Cardiac septum (tissue), 1 donor: ENCODE measurements around the gene PRKN. TPM values are rescaled to one million over a fixed set of nuclear protein-coding genes. Genes with fewer than 3 reads are reported as not detected.

Experiments used
- DNase-seq: peaks from one replicate; pipeline ENCODE4 v3.0.0-alpha.2; 2020; ENCODE audit warnings: low spot score
- intact Hi-C: fragments of 100-400 bp; cut with DNase I; formaldehyde crosslinking; loops from one replicate; pipeline ENCODE4 v1.14.0; 2022
- total RNA-seq: library from RNA; stranded (reverse); fragmentation: NEBNext Ultra II Directional; extraction: Animal tissue kit (Norgen Biotek cat#: 25700); gene quantifications from one replicate; pipeline ENCODE4 v1.2.1, GENCODE V29; 2021
- donor health status: DM: no; HTN: no; CAD: no.

Gene PRKN
- total RNA-seq, 1 donor from 2014 or later = 23.2 TPM

DNA sequence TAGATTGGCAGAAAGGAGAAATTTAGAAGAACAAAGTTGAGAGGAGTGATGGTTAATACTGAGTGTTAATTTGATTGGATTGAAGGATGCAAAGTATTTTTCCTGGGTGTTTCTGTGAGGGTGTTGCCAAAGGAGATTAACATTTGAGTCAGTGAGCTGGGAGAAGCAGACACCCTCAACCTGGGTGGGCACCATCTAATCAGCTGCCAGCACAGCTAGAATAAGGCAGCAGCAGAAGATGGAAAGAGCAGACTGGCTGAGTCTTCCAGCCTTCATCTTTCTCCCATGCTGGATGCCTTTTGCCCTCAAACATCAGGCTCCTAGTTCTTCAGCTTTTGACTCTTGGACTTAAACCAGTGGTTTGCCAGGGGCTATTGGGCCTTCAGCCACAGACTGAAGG is 1016.1 kb downstream of the PRKN start:
- intact Hi-C loops = no loop called here
- DNase-seq = no peak

DNA sequence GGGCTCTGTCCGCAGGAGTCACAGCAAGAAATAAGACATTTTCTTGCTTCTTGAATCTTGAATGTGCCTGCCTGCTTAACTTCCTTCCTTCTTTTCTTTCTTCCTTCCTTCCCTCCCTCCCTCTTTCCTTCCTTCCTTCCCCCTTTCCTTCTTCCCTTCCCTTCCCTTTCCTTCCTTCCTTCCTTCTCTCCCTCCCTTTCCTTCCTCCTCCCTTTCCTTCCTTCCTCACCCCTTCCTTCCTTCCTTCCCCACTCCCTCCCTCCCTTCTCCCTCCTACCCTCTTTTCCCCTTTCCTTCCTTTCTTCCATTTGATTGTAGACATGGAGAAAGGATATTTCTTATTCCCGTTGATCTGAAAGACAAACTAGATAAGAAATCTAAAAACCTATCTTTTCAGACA is 1016.9 kb downstream of the PRKN start:
- intact Hi-C loops = no loop called here

DNA sequence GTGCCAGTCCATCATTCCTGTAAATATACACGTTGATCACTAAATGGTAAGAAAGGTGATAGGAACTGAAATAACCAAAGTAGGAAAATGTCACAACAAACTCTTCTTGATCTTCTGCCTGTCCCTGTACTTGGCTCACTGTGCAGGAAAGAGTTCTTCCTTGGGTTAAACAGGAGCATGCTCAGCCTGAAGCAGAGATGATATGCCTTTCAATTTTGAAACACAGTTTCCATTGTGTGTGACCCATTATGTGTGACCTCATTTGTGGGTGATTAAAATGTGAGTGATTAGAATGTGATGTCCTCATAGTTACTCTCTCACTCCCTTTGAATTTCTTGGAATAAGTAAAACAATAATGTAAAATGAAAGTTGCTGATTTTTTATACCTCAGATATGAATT is 1026.5 kb downstream of the PRKN start:
- intact Hi-C loops = no loop called here
- DNase-seq = no peak

More for the DNA sequence above, 1016.9 kb downstream of the PRKN start:
- no peak for DNase-seq

DNA sequence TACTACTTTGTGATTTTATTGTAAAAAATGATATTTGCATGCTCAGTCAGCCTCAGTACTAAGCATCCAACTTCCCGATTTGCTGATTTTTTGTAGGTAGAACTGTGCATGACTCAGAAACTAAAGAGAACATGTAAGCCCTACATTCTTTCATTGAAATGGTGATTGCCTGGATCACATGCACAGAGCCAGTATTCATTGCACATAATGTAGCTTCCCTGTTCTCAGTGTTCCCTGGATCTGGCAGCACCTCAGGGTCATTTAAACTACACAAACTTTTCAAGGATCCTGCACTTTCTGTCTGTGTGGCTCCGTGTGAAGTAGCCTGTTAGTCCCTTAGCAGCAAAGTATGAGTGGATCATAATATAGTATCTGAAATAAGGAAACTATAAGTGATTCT is 1030.8 kb downstream of the PRKN start:
- intact Hi-C loops = loop anchor here (10.0 kb wide), 1 partner anchor 282 kb away; no protein-coding TSS in a partner anchor
- no peak for DNase-seq

DNA sequence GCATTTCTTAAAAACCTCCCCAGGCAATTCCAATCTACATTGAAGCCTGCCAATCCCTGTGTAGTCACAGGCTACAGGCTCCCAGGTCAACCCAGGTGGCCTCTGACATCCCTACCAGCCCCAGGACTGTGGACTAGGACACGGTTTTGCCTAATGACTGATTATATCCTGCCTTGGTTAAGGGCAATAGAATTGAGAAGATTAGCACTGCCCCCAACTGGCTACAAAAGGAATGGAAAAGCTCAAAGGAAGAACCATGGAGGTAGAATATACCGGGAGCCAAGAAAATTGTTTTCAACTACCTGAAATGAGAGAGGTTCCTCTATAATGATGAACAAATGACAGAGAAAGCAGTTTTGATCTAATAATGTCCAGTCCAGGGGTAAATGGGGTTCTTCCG is 1032.6 kb downstream of the PRKN start:
- intact Hi-C loops = loop anchor here (10.0 kb wide), 1 partner anchor 280 kb away; no protein-coding TSS in a partner anchor
- DNase-seq = no peak

DNA sequence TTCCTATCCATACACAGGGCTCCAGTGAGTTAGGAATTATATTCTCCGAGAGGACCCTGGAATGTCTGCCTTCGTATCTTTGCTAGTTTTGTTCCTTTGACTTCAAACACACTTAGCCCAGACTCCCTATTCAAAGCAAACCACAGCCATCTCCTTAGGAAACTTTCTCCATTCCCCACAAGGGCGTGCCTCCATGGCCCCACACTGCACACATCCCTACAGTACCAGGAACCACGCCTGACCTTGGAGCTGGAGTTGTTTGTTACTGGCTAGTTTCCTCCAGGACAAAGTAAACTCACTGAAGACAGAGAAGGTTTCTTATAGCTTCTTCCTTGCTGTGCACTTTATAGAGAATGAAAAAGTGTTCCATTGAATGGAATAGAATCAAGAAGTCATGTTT is 1040.9 kb downstream of the PRKN start:
- intact Hi-C loops = no loop called here
- no peak for DNase-seq

DNA sequence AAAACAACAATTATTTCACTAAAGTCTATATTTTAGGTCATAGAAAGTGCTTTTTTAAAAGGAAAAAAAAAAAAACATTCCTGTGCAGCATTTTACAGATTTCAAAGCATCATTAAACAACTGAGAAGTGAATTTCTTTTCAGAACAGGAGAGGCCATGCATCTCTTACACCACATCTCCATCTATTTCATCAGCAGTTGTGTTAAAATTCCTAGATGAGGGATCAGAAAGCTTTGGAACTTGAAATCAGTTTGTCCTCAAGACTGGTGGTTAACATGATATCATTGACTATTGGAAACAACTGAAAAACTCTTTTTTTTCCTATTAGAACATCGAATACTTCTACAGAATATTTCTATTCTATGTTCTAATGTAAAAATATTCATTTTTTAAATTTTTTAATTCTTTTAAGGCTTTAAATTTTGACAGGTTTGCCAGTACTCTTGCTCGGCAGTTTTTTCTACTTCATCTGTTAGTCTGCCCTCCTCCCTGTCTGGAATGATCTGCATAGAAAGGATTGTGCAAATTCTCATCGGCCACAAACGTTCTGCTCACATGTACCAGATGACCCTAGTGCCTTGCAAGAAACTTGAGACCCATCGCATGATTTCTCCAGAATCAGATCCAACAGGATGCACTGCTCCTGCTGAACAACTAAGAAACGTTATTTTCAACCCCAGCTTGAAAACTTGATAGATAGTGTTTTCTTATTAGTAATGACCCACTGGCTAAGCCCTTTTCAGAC is 1042.7 kb downstream of the PRKN start:
- intact Hi-C loops = no loop called here
- DNase-seq = no peak

DNA sequence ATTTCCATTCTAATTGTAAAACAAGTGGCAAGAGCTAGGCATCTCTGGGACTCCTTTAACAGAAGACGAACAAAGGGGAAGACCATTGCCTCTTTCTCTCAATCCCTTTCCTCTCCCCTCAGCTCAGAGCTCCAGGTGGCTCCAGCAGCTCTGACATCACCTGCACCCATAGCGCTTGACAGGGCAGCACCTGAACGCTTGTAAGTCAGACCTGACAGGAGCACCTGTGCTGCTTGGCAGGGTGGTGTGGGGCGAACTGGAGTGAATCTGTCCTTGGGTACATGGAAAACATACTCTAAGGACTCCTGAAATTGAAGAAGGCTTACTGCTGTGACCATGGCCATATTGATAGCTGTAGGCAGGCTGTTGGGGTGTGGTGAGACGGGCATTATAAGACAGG is 1044.2 kb downstream of the PRKN start:
- DNase-seq = no peak
- intact Hi-C loops = no loop called here

DNA sequence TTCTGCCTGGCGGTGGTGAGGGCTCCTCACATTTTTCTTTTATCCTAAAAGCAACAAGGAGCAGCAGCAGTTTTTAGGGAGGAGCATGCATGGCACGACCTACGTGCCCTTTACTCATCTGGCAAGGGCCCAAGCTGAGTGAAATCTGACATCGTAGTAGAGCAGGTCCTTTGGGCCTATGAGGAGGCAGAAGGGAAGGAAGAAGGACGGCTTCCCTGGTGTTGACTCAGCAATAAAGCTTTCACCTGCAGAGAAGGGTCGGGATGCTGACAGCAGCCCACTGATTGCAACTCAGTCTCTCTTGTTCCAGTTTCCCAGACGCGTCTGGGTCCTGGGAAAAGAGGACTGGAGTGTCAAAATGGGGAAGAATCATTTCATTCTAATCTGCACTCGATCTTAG is 1044.6 kb downstream of the PRKN start:
- no peak for DNase-seq
- intact Hi-C loops = no loop called here

DNA sequence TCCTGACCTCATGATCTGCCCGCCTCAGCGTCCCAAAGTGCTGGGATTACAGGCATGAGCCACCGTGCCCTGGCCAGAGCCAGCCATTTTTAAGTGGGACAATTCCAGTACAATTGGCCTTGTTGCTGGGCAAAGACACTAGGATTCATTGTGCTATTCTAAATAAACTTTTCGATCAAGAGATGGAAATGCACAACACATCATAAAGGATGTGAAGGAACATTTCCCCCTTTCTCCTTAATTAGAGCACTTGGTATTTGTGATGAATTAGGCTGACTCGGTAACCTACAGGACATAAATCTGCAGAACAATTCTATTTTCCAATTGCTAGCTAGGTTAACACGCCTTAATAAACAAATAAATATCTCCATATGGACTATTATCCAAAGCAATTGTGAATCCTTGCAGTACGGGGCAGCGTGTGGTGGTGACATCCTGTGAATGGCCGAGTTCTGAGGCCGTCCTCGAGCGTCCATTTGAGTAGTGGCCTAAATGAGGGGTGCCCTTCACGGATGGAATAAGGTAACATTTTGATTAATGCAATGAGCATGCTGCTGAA is 1047.5 kb downstream of the PRKN start:
- no peak for DNase-seq
- intact Hi-C loops = no loop called here

DNA sequence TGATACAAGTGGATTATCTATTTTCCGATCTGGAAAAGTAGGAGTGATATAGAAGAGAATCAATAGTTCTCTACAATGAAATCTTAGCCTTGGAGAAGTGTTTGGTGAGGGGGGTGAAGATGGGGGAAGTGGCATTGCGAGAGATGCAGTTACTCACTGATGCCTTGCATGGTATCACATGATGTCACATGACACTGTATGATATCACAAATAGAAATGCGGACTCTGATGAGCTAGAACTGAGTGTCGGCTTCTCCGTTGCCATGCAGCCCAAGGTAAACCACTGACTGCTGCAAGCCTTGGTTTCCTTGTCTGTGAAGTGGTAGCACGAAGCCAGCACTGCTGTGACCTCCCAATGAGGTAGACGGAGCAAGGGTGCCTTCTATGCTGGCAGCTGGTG is 1050.4 kb downstream of the PRKN start:
- DNase-seq = no peak
- intact Hi-C loops = no loop called here

DNA sequence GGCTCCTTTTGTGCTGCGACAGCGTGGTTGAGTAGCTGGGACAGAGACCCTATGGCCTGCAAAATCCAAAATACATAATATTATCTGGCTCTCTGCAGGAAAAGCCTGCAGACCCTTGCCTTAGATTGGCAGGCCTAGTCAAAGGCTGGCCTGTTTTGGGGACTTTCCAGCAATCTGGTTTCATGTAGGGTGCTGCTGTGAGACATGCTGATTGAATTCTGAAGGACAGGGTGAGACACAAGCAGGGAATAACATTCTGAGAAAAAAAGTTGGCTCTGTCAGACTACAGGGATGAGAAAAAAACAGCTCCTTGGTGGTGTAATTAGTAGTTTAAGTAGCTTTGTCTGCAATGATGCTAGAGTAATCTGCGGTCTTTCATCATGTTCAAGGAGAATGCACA is 1051.0 kb downstream of the PRKN start:
- intact Hi-C loops = no loop called here
- no peak for DNase-seq

DNA sequence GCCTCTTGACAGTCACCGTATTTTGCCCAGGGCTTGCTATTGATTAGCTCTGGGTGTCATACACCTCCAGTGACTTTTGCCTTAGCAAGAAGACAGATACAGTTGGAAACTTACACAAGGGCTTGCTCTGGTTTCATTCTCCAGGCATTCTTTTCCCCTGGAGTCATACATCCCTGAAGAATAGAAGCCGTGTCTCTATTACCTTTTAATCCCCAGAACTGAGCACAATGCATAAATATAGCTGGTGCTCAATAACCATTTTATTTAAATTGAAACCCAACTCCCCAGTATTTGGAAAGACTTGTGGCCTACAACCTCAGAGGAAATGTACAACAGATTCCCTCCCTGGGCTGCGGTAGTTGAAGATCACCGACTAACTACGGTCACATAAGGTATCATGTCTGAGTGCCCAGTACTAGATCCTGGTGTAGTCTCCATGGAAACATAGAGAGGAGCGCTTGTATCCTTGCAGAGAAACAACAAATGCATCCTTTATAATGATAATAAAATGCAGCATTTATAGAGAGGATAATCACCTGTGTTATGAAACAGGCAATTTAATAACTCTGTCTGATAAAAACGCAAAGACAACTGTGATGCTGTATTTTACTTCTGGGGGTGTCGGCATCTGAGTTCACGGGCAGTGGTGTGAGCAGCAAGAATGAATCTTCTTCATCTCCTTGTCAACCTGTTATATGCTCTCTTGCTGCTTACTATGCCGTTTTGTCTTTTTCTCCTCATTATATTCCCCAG is 1052.5 kb downstream of the PRKN start:
- intact Hi-C loops = no loop called here
- no peak for DNase-seq

DNA sequence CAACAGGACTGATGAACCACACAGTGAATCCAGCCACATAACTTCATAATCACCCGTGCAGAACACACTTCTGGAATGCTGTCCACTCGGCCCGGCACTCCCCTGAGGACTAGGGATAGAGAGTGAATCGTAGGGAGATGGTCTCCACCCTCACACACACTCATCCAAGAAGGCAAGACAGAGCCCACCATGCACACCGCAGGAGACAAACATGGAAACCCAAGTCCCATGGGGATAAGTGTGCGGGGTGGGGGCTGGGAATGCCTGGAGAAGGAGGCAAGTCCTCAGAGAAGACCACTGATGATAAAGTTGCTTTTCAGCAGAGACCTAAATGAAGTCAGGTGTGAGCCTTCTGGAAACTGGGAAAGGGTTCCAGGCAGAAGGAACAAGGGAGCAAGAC is 1054.5 kb downstream of the PRKN start:
- intact Hi-C loops = no loop called here

DNA sequence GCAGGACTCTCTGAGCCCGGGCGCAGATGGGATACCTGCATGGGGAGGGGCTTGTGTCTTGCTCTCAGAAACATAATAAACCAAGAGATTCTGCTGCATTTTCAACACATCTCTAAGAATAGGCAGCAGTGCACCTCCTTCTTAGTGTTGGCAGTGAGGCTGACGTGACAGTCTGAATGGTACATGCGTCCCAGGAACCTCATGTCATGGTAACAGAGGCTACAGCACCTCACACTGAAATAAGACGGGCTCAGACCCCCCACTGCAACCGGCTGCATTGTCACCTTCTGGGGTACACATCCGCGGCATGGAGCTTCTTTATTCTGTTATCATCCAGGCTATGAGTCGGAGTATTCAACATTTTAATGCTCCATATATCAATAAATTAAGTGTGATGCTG is 1056.4 kb downstream of the PRKN start:
- intact Hi-C loops = no loop called here
- DNase-seq = no peak

More for the DNA sequence above, 1054.5 kb downstream of the PRKN start:
- DNase-seq = no peak

DNA sequence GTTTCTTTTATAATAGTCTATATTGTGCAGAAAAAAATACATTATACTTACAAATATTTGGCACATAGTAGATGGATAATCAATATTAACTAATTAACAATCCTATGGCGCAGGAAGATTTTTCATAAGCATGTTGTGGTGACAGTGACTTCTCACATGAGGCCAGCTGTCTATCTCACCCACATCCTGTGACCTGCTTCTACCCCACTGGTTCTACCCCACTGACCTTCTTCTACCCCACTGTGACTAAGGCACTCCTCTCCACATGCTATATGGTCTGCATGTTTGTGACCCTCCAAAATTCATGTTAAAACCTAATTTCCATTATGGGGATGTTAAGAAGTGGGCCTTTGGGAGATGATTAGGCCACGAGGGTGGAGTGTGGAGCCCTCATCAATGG is 1058.9 kb downstream of the PRKN start:
- intact Hi-C loops = no loop called here

DNA sequence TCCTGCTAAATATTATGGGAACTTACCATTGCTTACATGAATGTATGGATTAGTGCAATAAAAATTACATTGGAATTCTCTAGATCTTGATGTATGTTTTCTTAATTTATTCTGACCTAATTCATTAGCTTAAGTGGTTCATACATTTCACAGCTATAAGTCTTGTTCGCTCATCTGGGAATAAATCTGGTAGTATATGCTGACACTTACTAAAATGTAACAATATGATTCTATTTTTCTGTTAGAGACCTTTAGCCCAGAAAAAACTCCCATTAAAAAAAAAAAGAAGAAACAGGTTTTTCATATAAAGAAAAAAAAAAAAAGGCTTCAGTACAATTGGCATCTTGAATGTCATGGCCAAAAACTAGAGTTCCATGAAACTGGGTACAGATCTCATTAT is 1059.6 kb downstream of the PRKN start:
- intact Hi-C loops = no loop called here
- no peak for DNase-seq

More for the DNA sequence above, 1058.9 kb downstream of the PRKN start:
- DNase-seq = no peak

DNA sequence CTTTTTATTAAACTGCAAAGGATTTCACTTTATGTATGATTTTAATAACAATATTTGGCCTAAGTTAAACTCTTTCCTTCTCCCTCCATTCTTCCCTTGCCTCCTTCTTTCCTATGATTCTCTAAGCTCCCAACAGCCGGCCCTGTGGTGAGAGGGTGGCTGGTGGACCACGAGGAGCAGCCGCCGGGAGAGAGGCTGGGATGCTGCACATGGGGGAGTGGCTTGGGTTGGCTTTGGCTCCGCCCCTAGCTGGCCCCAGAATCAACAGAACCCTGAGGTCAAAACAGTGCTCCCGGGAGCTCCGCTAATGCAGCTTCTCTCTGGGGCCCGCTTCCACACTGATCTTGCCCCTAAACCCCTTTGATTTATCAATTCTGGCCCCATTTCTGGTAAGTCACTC is 1063.9 kb downstream of the PRKN start:
- intact Hi-C loops = no loop called here
- DNase-seq = no peak

DNA sequence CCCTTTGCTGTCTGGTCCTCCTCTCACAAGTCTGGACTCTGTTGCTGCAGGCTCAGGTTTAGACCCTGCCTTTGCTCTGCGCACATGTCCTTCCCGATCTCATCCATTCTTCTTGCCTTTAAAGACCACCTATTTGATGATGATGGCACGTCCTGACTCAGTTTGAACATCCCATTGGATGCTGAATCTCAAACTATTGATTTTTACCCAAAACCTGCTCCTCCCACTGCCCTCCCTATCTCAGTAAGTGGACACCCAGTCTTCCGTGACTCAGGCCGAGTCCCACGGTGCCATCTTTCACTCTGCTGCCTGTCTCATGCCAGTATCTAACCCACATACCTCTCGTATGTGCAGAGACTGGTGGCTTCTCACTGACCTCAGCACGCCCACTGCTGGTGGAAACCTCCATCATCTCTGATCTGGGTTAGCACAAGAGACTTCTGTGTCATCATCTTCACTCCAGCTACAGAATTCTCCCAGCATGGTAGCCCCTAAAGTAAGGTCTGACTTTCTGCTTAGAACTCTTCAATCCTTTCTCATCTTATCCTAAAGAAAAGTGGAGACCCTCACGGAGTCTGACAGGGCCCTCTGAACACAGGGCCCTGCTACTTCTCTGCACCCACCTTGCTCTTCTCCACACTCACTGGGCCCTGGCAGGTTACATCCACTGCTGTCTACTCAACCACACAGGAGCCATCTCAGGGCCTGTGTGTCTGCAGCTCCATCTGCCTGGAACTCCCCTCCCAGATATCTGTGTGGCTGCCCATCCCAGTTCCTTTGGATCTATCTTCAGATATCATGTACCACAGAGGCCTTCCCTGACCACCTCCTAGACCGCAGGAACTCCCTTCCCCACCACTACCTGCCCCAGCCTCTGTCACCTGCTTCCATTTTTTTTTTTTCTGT is 1066.6 kb downstream of the PRKN start:
- DNase-seq = no peak
- intact Hi-C loops = no loop called here

DNA sequence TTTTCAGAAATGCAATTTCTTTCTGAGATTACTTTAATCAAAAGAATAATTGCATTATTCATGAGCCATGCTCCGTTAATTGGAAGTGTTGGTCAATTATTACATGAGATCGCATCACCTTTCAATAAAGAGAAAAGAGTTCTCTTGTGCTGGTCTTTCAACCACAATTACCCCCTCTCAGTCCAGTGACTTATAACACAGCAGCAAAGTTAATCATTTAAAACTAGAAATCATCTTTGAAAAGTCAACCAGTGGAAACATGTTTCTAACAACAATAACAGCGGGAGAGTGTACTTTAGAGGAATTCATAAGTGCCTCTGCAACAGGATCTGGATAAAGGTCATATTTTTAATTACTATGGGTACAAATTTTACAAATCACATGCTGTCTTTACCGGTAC is 1069.4 kb downstream of the PRKN start:
- DNase-seq = no peak
- intact Hi-C loops = no loop called here
